Stimulated activated naive CD8-positive, alpha-beta T cell treated with anti-CD3 and anti-CD28 coated beads, Interleukin-15, amount 100 ng/mL, for 72 hours (primary cell): ENCODE measurements around the gene FSTL3.
"Not testable (repeated sequence)": the region's sequence is repeated elsewhere in the genome, so short reads cannot be mapped to it uniquely, and the experiment has no call there.

Source experiments
- ATAC-seq: fragments of 150-1000 bp; cut with Tn5 transposase; 2 replicates; pipeline ENCODE4 v1.10.0; 2021; ENCODE audit warnings: mild to moderate bottlenecking, moderate library complexity
- DNase-seq, 2 donors: peaks; one replicate each; pipeline ENCODE4 v3.0.0; 2021 to 2022
- H3K27ac Mint-ChIP-seq, 2 donors: one replicate each; pipeline ENCODE4 v1.8.0; 2022; ENCODE audit warnings: mild to moderate bottlenecking in 2 of 2, mixed read lengths in 2 of 2, moderate library complexity in 2 of 2
- H3K27me3 Mint-ChIP-seq: one replicate; pipeline ENCODE4 v1.8.0; 2022; ENCODE audit warnings: mixed read lengths
- H3K4me1 Mint-ChIP-seq: one replicate; pipeline ENCODE4 v1.8.0; 2022; ENCODE audit warnings: mild to moderate bottlenecking, mixed read lengths
- H3K4me3 Mint-ChIP-seq, 2 donors: one replicate each; pipeline ENCODE4 v1.8.0; 2022; ENCODE audit warnings: mild to moderate bottlenecking in 2 of 2, mixed read lengths in 2 of 2, moderate library complexity in 1 of 2
- H3K9me3 Mint-ChIP-seq, 2 donors: one replicate each; pipeline ENCODE4 v1.8.0; 2022; ENCODE audit warnings: mixed read lengths in 2 of 2

The FSTL3 gene

DNA sequence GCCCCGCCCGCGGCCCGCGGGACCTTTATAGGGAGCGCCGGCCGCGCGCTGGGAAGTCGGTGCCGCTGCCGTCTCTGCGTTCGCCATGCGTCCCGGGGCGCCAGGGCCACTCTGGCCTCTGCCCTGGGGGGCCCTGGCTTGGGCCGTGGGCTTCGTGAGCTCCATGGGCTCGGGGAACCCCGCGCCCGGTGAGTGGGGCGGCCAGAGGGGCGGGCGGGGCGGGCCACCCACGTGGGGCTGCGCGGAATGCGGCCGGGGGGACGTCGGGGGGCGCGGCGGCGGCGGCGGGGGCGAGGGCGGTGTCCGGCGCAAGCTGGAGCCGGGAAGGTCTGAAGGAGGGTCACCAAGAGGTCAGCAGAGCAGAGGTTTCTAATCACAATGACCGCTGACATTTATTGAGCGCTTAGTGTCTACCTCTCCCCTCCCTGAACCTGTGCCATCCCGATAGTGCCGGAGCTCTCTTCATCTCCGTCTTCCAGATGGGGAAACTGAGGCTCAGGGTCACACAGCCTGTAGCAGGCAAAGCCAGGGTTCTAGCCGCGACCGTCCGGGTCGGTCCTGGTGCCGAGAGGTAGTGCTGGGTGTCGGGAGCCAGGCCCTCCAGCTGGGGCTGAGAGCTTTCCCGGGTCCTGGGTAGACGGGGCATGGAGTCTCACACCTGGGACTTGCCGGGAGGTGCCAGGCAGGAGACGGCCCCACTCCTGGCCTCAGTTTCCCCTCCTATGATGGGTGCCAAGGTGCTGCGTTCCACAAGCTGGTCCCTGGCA, at the start of gene FSTL3:
Gene FSTL3 (plus strand): TSS at position 54 of the 767 bp plus-strand sequence. CDS start 32 bp downstream, at position 86.
- Mint-ChIP-seq H3K9me3 (no peaks in the 10 kb centered on the region), H3K4me3 (peak within 1 kb of the TSS in 1 of 2 donors; percentile 9), H3K4me1 (peaks cover 20% of the 10 kb centered on the region), H3K27ac (no peak within 1 kb of the TSS), H3K27me3 (peaks cover 23% of the 10 kb centered on the region)
- DNase-seq, result no peak
- no peak for ATAC-seq

DNA sequence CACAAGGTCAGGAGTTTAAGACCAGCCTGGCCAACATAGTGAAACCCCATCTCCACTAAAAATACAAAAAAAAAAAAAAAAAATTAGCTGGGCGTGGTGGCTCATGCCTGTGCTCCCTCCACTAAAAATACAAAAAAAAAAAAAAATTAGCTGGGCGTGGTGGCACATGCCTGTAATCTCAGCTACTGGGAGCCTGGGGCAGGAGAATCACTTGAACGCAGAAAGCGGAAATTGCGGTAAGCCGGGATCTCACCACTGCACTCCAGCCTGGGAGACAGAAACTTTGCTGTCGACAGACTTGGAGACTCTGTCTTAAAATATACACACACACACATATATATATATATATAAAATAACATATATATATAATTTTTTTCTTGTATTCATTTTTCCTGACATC, 49.6 kb upstream of the FSTL3 start:
- not testable (repeated sequence) for H3K9me3 Mint-ChIP-seq

GRCh38 chr19:628168-628567, 48.0 kb upstream of the FSTL3 start:
- Mint-ChIP-seq H3K27me3 (no peaks in the 10 kb centered on the region), H3K4me3 (no peak overlapping the region), H3K27ac (no peak overlapping the region), H3K4me1 (peaks cover 32% of the 10 kb centered on the region), H3K9me3 (no peaks in the 10 kb centered on the region)
- DNase-seq, result no peak
- no peak for ATAC-seq

More for the DNA sequence above, 49.6 kb upstream of the FSTL3 start:
- not testable (repeated sequence) for DNase-seq, H3K27me3 Mint-ChIP-seq, H3K4me3 Mint-ChIP-seq, ATAC-seq, H3K27ac Mint-ChIP-seq
- peaks cover 22% of the 10 kb centered on the region for H3K4me1 Mint-ChIP-seq

GRCh38 chr19:629515-629914, 46.7 kb upstream of the FSTL3 start:
- H3K9me3 Mint-ChIP-seq, H3K27ac Mint-ChIP-seq, H3K27me3 Mint-ChIP-seq, DNase-seq, ATAC-seq, H3K4me3 Mint-ChIP-seq: not testable (repeated sequence)
- H3K4me1 Mint-ChIP-seq, result peaks cover 45% of the 10 kb centered on the region

DNA sequence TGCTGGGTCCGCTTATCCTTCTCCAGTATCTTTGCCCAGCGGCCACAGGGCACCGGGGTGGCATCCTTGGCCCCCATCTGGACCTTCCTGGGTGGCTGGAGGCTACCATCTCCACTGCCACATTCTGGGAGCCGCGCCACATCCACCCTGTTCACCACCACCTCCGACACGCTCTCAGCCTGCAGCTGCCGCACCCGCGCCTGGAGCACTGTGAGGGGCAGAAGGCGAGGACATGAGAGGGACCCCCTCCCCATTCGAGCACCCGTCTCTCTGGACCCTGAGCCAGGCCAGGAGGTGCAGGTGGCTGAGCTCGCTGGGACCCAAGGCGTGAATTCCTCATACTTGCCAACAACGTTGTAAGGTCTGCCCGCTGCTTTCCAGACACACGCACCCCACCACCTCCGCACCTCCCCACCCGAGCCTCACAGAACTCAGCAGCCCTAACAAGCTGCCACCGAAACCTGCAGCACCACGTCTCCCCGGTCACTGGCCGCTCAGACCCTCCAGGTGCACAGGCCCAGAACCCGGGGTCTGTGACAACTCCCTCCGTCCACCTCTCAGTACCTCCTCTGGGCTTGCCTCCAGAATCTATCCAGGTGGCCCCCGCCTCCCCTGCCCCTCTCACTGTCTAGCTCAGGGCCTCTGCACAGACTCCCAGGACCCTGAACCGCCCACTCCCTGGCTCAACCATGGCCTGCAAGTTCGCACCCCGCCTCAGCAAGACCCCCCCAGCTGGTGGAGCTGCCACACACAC, 46.1 kb upstream of the FSTL3 start:
- peaks cover 45% of the 10 kb centered on the region for H3K4me1 Mint-ChIP-seq
- H3K27me3 Mint-ChIP-seq, result no peaks in the 10 kb centered on the region
- H3K27ac Mint-ChIP-seq, result peak overlapping the region in 1 of 2 donors; percentile 95
- DNase-seq, result no peak
- H3K4me3 Mint-ChIP-seq, result peak overlapping the region in 1 of 2 donors; percentile 12
- no peak for ATAC-seq
- H3K9me3 Mint-ChIP-seq, result no peaks in the 10 kb centered on the region

- Mint-ChIP-seq H3K4me3 (peak overlapping the region; percentile 87 to 99), H3K27me3 (no peaks in the 10 kb centered on the region), H3K4me1 (peaks cover 51% of the 10 kb centered on the region), H3K9me3 (no peaks in the 10 kb centered on the region), H3K27ac (peak overlapping the region; percentile 89 to 96)
- peak; percentile 35 for ATAC-seq
- DNase-seq, result peak; percentile 33 to 52
Observed at GRCh38 chr19:632579-633067, 43.6 kb upstream of the FSTL3 start.

DNA sequence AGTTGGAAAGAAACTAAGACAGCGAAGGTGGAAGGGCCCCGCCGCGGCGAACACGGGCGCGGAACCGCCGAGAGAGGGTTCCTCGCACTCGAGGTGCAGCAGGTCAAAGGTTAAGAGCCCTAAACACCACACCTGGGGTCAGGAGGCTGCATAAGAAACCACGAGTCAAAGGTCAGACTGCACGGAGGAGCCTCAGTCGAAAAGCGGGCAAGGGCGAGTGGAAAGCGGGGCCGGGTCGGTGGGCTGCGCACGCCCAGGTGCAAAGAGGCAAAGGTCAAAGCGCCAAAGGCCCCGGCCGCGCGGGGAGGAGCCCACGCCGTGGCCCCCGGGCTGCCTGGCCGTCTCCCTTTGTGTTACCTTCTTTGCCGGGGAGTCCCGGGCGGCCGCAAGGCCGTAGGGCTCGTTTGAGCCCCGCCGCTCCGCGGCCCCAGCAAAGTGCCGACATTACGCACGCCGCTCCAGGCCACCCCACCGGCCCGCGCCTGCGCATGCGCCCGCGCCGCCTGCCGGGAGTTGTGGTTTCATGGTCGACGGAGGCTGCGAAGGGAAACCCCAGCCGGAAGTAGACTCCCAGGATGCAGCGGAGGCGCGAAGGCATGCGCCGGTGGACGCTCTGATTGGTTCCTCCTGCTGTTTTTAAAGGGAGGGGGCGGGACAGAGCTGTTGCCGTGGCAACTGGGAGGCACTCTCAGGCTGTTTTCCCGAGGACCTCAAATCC, 43.0 kb upstream of the FSTL3 start, which contains the start of gene POLRMT:
Gene POLRMT (minus strand): TSS at position 470 of the 718 bp plus-strand sequence. CDS start 25 bp downstream, at position 445.
- Mint-ChIP-seq H3K27ac (peak within 1 kb of the TSS; percentile 89 to 96), H3K4me1 (peaks cover 53% of the 10 kb centered on the region), H3K27me3 (no peaks in the 10 kb centered on the region), H3K9me3 (no peaks in the 10 kb centered on the region), H3K4me3 (peak within 1 kb of the TSS; percentile 87 to 99)
- peak; percentile 96 for ATAC-seq
- DNase-seq, result peak; percentile 92 to 97

GRCh38 chr19:633786-634639, 42.2 kb upstream of the FSTL3 start:
- Mint-ChIP-seq H3K27ac (peak overlapping the region; percentile 45 to 89), H3K4me1 (peaks cover 57% of the 10 kb centered on the region), H3K4me3 (peak overlapping the region; percentile 87 to 99), H3K27me3 (no peaks in the 10 kb centered on the region), H3K9me3 (no peaks in the 10 kb centered on the region)
- no peak for DNase-seq
- no peak for ATAC-seq

GRCh38 chr19:634975-635652, 41.1 kb upstream of the FSTL3 start:
- Mint-ChIP-seq H3K27ac (no peak overlapping the region), H3K4me1 (peaks cover 55% of the 10 kb centered on the region), H3K27me3 (no peaks in the 10 kb centered on the region), H3K4me3 (no peak overlapping the region), H3K9me3 (no peaks in the 10 kb centered on the region)
- ATAC-seq, result no peak
- DNase-seq, result no peak

GRCh38 chr19:638906-639252, 37.3 kb upstream of the FSTL3 start:
- H3K4me1 Mint-ChIP-seq, result peaks cover 29% of the 10 kb centered on the region
- peak overlapping the region; percentile 85 to 94 for H3K4me3 Mint-ChIP-seq
- H3K27me3 Mint-ChIP-seq, result no peaks in the 10 kb centered on the region
- H3K27ac Mint-ChIP-seq, result no peak overlapping the region
- H3K9me3 Mint-ChIP-seq, result no peaks in the 10 kb centered on the region
- no peak for ATAC-seq
- no peak for DNase-seq

DNA sequence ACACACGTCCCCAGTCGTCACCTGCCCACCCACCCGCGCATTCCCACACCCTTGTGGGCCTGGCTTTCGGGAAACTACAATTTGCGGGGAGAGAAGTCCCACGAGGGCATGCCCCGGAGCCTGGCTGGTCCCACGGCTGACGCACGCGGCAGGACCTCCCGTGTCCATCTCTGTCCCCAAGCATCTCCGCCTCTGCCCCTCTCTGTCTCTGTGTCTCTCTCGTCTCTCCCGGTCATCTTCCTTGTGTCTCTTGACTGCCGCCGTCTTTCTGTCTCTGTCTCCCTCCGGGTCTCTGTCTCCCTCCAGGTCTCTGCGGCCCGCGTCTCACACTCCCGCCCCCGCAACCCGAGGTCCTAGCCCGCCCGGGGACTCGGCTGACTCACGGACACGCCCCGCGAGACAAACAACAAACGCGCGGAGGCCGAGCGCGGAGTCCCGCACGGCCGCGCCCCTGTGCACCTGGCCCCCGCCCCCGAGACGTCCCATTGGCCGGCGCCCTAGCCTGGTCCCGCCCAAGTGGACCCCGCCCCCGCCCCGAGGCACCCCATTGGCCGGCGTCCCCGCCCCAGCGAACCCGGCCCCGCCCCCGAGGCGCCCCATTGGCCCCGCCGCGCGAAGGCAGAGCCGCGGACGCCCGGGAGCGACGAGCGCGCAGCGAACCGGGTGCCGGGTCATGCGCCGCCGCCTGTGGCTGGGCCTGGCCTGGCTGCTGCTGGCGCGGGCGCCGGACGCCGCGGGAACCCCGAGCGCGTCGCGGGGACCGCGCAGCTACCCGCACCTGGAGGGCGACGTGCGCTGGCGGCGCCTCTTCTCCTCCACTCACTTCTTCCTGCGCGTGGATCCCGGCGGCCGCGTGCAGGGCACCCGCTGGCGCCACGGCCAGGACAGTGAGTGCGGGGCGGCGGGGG, 36.7 kb upstream of the FSTL3 start, which contains the start of gene FGF22:
Gene FGF22 (plus strand): TSS at position 627 of the 908 bp plus-strand sequence. CDS start 47 bp downstream, at position 674.
- DNase-seq, result peak; percentile 89 to 90
- peak within 1 kb of the TSS; percentile 85 to 94 for H3K4me3 Mint-ChIP-seq
- H3K9me3 Mint-ChIP-seq, result no peaks in the 10 kb centered on the region
- H3K27ac Mint-ChIP-seq, result peak within 1 kb of the TSS; percentile 4 to 16
- no peaks in the 10 kb centered on the region for H3K27me3 Mint-ChIP-seq
- ATAC-seq, result peak; percentile 93
- H3K4me1 Mint-ChIP-seq, result peaks cover 23% of the 10 kb centered on the region

DNA sequence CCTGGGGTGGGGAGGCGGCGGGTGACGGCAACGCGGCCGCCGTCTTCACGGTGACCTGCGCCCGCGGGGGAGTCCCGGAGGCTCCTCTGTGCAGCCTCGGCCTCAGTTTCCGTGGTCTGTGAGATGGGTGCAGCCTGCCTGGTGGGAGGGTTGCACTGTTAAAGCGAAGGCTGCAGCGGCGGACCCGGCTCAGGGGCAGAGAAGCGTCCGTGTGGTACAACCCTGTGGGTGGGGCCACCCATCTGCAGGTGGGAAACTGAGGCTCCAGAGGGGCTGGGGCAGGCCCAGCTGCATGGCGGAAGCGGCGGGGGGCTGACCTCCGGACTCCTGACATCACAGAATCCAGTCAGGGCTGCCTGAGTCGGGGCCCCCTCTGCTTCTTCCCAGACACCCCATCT, 36.0 kb upstream of the FSTL3 start:
- DNase-seq (no peak), ATAC-seq (no peak)
- Mint-ChIP-seq H3K9me3 (no peaks in the 10 kb centered on the region), H3K4me3 (peak overlapping the region; percentile 4 to 42), H3K27me3 (no peaks in the 10 kb centered on the region), H3K27ac (no peak overlapping the region), H3K4me1 (peaks cover 23% of the 10 kb centered on the region)

DNA sequence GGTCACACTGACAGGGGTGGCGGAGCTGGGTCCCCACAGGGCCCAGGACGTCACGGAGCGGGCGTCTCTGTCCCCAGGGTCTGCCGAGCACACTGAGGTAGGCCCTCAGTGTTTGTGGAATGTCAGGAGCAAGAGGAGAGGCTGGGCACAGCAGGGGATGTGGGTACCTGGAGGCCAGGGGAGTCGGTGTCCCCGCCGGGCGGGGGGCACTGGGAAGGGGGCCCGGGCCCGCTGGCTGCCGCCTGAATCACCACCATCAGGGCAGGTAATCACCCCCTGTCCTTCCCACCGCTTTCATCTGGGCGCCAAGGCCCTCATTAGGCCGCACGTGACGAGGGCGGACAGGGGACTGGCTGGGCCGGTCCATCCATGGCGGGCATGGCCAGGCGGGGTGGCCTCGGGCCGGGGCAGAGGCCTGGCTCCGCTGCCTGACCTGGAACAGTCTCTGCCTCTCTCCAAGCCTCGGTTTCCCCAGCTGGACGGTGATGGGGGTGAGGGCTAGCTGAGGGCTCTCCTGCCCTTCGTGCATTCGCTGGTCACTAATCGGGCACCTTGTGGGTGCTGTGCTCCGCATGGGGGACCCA, 35.5 kb upstream of the FSTL3 start:
- H3K4me3 Mint-ChIP-seq, result no peak overlapping the region
- H3K9me3 Mint-ChIP-seq, result no peaks in the 10 kb centered on the region
- no peak for DNase-seq
- no peak overlapping the region for H3K27ac Mint-ChIP-seq
- peaks cover 23% of the 10 kb centered on the region for H3K4me1 Mint-ChIP-seq
- no peak for ATAC-seq
- no peaks in the 10 kb centered on the region for H3K27me3 Mint-ChIP-seq
